Left renal cortex interstitium (tissue), 4 donors: Measurements from ENCODE around the gene MSANTD1. TPM values are rescaled to one million over a fixed set of nuclear protein-coding genes. Genes with fewer than 3 reads are reported as not detected.

Source experiments
- DNase-seq, 4 donors: peaks; one replicate each; pipeline ENCODE4 v3.0.0-alpha.2; 2013; ENCODE audit warnings: low read depth in 4 of 4, low spot score in 2 of 4, missing footprints in 1 of 4
- polyA plus RNA-seq, 4 donors: library from polyadenylated mRNA; unstranded; fragments of 120-200 nt; gene quantifications; one replicate each; pipeline ENCODE4 v1.2.1, GENCODE V29; 2013; ENCODE audit not compliant: insufficient read length in 4 of 4

The MSANTD1 gene
- 1 to 10 TPM in 1 of 4 donors, under 1 TPM in 3; 0.21 to 1.2 (median 0.60) TPM for polyA plus RNA-seq

DNA sequence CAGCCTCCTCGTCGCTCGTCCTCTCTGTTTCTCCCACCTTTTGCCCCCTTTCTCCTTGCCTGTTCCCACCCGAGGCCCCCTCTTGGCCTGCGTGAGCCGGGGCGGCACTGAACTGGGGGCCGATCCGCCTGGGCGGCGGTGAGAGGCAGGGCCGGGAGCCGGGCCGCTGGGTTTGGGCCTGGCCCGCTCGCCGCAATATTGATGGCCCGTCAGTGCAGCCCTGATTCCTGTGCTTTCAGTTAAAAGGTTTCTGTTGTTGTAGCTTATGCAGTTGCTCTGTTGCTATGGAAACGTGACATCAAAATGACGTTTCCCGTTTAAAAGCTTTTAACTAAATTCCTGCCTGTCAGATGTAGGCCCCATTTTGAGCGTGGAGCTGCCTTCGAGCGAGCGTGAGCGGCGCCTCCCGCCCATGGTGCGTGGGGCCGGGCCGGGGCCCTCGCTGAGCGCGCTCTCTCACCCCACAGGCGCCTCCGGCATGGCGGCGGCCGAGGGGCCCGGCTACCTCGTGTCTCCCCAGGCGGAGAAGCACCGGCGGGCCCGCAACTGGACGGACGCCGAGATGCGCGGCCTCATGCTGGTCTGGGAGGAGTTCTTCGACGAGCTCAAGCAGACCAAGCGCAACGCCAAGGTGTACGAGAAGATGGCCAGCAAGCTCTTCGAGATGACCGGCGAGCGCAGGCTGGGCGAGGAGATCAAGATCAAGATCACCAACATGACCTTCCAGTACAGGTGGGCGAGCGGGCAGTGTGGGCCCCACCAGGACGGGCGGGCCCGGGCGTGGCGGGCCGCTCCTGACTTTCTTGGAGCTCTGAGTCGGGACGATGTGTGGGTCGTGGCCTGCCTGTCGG lies at the start of gene MSANTD1:
TSS of gene MSANTD1 (plus strand) at position 349 of the 851 bp plus-strand sequence. CDS start at position 413, 64 bp downstream.
- peak in 2 of 4 donors; percentile 50 to 59 for DNase-seq

DNA sequence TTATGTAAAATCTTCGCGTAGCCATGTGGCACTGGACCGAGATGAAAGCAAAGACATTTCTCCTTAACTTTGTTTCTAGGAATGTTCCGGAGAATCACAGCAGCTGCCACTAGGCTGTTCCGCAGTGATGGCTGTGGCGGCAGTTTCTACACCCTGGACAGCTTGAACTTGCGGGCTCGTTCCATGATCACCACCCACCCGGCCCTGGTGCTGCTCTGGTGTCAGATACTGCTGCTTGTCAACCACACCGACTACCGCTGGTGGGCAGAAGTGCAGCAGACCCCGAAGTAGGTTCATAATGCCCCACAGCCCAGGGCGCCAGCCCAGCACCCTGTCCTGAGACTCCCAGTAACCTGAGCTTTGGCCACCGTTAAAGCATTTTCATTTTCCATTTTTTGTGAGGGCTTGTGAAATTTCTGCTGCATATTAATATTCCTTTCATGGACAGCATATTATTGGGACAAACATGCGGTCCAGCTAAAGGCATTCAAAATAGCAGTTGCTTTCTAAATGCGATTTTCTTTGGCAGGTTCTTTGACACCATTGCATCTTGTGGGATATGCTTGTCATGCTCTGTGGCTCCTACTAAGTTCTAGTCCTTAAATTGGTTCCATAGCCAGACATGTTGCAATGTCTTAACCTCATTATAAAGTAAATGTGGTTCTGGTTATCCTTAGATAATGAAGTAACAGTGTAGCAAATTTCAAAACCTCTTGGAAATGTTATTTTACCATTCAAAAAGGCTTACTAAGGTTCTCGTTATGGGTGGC lies 49.1 kb upstream of the MSANTD1 start:
- DNase-seq = no peak

DNA sequence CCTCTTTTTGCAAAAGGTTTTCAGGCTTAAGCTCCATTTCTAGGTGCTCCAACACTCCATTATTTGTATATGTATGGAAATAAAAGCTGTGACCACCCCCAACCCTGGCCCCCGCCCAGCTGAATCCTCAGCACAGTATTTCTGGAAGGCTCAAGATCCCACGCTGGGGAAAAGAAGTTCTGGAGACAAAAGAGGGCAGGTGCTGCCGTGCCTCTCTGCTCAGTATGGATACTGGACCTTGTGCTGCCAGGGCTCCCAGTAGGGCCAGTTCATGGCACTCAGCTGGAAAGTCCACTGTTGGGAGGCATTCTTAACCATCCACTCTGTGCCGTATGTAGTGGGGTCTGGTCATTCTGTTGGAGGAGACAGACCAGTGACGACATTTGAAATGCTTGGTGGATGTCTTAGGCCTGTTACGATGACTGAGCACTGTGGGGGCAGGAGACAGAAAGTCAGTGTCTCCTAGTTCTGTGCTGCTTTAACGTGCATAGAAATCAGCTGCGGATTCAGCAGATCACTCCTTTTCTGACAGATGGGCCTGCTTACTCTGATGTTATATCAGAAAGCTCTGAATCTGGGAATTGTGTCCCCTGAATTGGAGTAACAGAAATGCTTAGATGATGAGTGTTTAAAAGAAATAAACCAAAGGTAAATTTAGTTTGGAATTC lies 48.4 kb upstream of the MSANTD1 start:
- DNase-seq = no peak

GRCh38 chr4:3201718-3202702 lies 46.9 kb upstream of the MSANTD1 start:
- peak in 2 of 4 donors; percentile 33 to 46 for DNase-seq

DNA sequence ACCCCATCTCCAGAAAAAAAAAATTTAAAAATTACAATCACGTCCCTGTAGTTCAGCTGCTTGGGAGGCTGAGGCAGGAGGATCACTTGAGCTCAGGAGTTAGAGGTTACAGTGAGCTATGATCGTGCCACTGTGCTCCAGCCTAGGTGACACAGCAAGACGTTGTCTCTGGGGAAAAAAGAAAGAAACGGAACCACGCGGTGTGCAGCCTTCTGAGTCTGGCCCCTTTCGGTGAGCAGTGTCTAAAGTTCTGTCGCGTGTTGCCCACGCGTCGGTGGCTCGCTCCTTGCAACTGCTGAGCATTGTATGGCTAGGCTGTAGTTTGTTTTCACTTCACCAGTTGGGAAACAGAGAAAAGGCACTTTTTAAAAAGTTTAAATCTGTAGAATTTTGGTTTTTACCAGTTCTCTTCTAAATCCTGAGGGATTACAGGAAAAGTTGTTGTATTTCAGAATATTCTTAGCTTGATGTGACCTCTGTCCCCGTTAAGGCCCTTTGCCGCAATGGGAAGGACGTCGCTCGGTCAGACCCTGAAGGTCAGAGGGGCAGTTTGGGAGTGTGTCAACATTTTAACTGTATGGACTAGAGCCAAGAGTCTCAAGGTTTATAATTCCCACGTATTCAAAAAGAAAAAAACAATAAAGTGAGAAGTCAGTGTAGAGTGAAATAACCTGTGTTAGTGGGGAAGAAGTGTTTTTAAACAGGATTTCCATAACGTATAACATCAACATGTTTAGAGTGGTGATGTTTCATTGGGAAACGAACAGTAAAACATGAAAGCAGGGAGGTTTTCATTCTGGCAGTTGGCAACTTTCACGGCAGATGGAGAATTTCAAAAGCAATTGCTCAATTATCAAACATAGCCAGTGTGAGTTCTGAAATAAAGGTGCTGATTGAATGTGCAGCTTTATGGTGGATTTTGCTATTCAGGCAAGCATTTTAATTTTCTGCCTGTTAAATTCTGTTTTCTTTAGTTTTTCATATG lies 45.8 kb upstream of the MSANTD1 start:
- DNase-seq = no peak

DNA sequence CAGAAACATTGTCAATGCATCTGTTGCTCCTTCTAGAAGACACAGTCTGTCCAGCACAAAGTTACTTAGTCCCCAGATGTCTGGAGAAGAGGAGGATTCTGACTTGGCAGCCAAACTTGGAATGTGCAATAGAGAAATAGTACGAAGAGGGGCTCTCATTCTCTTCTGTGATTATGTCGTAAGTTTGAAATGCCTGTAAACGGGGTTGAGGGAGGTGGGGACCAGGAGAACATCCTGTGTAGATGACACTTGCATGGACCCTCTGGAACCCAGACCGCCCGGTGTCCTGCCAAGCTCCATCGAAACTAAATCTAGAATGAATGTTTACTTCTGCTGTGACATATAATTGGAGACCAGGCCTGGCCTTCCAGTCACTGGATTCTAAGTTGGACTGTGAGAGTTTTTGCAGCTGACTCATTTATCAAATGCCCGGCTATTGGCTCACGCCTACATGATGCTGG lies 45.0 kb upstream of the MSANTD1 start:
- DNase-seq = no peak

GRCh38 chr4:3205995-3206394 lies 43.0 kb upstream of the MSANTD1 start:
- no peak for DNase-seq

DNA sequence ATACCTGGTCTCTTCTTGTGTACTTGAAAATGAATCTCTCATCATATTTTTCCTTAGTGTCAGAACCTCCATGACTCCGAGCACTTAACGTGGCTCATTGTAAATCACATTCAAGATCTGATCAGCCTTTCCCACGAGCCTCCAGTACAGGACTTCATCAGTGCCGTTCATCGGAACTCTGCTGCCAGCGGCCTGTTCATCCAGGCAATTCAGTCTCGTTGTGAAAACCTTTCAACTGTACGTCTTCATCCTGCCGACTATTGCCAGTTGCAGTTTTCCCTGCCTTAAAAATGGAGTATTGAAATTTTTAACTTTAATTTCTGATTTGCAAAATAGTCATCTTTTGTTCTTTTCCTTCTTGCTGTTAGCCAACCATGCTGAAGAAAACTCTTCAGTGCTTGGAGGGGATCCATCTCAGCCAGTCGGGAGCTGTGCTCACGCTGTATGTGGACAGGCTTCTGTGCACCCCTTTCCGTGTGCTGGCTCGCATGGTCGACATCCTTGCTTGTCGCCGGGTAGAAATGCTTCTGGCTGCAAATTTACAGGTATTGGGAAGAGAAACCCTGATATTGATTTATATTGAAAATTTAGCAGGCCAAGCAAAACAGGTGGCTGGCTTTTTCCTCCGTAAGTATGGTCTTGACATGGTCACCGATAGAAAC lies 42.4 kb upstream of the MSANTD1 start:
- no peak for DNase-seq

DNA sequence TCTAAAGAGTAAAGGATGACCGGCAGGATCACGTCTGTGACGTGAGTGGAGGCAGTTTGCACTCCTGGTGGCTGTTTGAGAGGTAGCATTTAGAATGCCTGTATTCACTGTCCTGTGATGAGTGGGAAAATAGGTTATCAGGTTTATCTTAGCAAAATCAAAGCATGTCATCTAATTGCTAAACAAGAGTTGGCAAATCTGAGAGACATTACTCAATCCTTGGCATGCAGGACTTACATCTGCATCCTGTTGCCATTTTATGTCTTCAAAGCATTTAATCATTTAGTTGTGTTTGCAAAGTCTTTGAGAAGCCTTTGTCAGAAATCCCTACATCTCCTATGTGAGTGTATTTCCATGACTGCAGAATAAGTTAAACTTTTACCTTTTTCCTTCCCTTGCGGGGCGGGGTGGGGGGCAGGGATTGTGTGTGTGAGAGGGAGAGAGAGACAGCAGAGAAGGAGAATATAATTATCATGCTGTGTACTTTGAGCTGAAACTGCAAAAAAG lies 41.4 kb upstream of the MSANTD1 start:
- DNase-seq = no peak

- DNase-seq = no peak
Observed at GRCh38 chr4:3208826-3209225, 40.1 kb upstream of the MSANTD1 start.

DNA sequence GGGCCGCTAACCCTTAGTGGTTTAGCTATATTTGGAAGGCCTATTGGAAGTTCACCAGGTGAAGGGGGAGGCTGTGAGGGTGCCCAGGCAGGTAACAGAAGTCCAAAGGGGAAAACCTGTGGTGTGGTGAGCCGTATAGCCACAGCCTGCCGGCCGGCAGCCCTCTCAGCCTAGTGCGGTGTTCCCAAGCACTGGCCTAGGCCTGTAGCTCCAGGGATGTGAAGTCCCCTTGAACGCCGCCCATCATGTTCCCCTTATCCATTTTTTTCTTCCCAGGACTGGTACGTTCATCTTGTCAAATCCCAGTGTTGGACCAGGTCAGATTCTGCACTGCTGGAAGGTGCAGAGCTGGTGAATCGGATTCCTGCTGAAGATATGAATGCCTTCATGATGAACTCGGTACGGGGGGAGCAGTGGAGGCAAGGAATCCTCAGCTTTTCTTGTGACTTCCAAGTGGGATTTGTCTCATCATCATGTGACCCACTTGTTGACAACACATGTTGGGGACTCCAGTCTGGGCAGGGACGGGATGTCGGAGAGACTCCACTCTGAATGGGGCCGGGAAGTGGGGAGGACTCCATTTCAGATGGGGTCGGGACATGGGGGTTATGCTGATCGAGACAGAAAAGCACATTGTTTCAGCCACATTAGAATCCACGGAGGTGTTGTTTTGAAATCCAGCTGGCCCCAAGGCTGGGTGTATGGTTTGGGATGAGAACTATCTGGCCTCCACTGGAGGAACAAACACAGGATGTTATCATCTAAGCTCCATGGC lies 39.2 kb upstream of the MSANTD1 start:
- no peak for DNase-seq

- no peak for DNase-seq
Observed at GRCh38 chr4:3210467-3210866, 38.5 kb upstream of the MSANTD1 start.

DNA sequence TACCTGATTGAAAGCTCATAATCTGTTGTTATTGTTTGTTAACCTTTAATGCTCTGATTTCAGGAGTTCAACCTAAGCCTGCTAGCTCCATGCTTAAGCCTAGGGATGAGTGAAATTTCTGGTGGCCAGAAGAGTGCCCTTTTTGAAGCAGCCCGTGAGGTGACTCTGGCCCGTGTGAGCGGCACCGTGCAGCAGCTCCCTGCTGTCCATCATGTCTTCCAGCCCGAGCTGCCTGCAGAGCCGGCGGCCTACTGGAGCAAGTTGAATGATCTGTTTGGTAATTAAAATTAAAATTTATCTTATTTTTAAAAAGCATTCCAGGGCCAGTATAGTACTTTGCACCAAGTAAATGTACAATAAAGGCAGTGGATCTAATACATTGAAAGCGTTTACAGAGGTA lies 37.1 kb upstream of the MSANTD1 start:
- DNase-seq = no peak

DNA sequence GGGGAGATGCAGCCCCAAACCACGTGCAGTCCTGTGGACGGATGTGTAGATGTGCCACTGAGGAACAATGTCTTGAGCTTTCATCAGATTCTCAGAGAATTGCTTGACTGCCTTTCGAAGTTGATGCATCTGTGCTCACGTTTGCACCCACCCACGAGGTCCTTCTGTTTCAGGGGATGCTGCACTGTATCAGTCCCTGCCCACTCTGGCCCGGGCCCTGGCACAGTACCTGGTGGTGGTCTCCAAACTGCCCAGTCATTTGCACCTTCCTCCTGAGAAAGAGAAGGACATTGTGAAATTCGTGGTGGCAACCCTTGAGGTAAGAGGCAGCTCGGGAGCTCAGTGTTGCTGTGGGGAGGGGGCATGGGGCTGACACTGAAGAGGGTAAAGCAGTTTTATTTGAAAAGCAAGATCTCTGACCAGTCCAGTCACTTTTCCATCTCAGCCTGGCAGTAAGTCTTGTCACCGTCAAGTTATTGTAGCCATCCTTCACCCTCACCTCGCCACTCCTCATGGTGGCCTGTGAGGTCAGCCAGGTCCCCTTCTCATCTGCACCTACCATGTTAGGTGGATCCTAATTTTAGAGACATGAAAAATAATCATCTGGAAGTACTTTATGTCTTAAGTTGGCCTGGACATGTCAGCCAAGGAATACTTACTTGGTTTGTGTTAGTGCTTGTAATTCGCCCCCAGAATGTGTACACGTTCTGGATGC lies 36.4 kb upstream of the MSANTD1 start:
- DNase-seq = no peak

GRCh38 chr4:3213106-3213425 lies 35.9 kb upstream of the MSANTD1 start:
- no peak for DNase-seq

- no peak for DNase-seq
Observed at GRCh38 chr4:3213661-3214250, 35.2 kb upstream of the MSANTD1 start.
